Heart left ventricle (tissue), 13 donors: Measurements from ENCODE around the gene MRPS6.

Experiments
- POLR2A ChIP-seq, 2 donors: fragments of 450-650 bp; IDR thresholded peaks; one replicate each; pipeline ENCODE4 v1.6.1; 2017; ENCODE audit warnings: antibody characterized with exemption in 2 of 2, mild to moderate bottlenecking in 2 of 2, moderate library complexity in 2 of 2
- TF ChIP-seq, protein P1 (sequence below), 12 donors: fragments of 200-600 bp; sonication (generic) in 4 of 12; IDR thresholded peaks; one replicate each; pipeline versions ENCODE4 v1.5.0 to v1.8.0; 2018 to 2022; ENCODE audit warnings: antibody characterized with exemption in 12 of 12, mild to moderate bottlenecking in 5 of 12
- donor health status: ischemic (EF 13 %, LVEDD 7.1; RV severe dilation, severe dysfunction).
- donor health status: DM: no; HTN: yes; CAD: no.
- donor health status: DM: no; HTN: no; CAD: no.
- donor health status: ischemic (EF 25% LVEDD 6.9; RV normal size, moderate dysfunction).
- donor health status: ischemic (EF 25% LVEDD 5.7; RV mildly dilated, moderate dysfunction).
- donor health status: ischemic (EF 35%, LVEDD 5.7; RV mildly dilated, moderate dysfunction).
- donor health status: nonischemic (EF 11% LVEDD 7.7; RV severe dilation, severe dysfunction).
- donor health status: DM: yes; HTN: yes; CAD: no.
- donor health status: PGD.
- donor health status: ischemic (EF 29% LVEDD 5.4; RV normal size, mild dysfunction).
- donor health status: nonischemic (EF 23%, LVEDD 6.1; RV moderate dilation, normal function).

- TF ChIP-seq POLR2A (IDR thresholded peaks at IDR 0.05), result no peak
- TF ChIP-seq, protein P1, sequence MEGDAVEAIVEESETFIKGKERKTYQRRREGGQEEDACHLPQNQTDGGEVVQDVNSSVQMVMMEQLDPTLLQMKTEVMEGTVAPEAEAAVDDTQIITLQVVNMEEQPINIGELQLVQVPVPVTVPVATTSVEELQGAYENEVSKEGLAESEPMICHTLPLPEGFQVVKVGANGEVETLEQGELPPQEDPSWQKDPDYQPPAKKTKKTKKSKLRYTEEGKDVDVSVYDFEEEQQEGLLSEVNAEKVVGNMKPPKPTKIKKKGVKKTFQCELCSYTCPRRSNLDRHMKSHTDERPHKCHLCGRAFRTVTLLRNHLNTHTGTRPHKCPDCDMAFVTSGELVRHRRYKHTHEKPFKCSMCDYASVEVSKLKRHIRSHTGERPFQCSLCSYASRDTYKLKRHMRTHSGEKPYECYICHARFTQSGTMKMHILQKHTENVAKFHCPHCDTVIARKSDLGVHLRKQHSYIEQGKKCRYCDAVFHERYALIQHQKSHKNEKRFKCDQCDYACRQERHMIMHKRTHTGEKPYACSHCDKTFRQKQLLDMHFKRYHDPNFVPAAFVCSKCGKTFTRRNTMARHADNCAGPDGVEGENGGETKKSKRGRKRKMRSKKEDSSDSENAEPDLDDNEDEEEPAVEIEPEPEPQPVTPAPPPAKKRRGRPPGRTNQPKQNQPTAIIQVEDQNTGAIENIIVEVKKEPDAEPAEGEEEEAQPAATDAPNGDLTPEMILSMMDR (IDR thresholded peaks at IDR 0.05), result no peak
These were observed 108.2 kb downstream of the MRPS6 start for GRCh38 chr21:34181431-34182039.
